Nucleus accumbens (tissue), 56 donors: ENCODE data around the gene DYNLT1.
A peak's percentile ranks its signal among the peaks of the same experiment; 100 is the strongest.
"Not testable (repeated sequence)": the region's sequence is repeated elsewhere in the genome, so short reads cannot be mapped to it uniquely, and the experiment has no call there.

Experiments
- DNase-seq, 56 donors: peaks; one replicate each; lab custom pipeline; 2025; lab: John Stamatoyannopoulos, UW

DYNLT1 gene

GRCh38 chr6:158645064-158646022 is 800 bp upstream of the DYNLT1 start:
- DNase-seq, result peak in 3 of 56 donors; percentile 56 to 66 (median 61)

GRCh38 chr6:158643836-158644230 is 710 bp downstream of the DYNLT1 start:
- DNase-seq, result no peak

- DNase-seq, result no peak
Observed at GRCh38 chr6:158642097-158642601, 2.4 kb downstream of the DYNLT1 start.

- DNase-seq, result no peak
Observed at GRCh38 chr6:158640519-158640918, 4.0 kb downstream of the DYNLT1 start.

- DNase-seq, result no peak
Observed at GRCh38 chr6:158639056-158639455, 5.5 kb downstream of the DYNLT1 start.

GRCh38 chr6:158638324-158638854 is 6.2 kb downstream of the DYNLT1 start:
- no peak for DNase-seq

DNA sequence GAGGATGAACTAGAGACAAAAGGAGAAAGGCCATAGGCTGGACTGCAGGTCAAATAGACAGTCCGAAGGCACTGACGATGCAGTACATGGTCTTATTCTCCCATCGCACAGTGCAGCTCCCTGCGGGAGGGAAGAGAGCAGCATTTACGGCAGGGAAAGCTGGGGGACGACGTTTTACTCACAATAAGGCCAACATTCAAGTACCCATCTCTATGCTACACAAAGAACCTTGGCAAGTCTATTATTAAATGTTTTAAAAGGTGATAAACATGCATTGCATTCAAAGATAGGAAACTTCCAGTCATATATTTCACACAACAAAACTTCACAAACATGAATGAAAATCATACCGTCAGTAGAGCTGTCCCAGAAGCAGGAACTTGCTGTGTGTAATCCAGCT is 7.8 kb downstream of the DYNLT1 start:
- DNase-seq, result no peak

DNA sequence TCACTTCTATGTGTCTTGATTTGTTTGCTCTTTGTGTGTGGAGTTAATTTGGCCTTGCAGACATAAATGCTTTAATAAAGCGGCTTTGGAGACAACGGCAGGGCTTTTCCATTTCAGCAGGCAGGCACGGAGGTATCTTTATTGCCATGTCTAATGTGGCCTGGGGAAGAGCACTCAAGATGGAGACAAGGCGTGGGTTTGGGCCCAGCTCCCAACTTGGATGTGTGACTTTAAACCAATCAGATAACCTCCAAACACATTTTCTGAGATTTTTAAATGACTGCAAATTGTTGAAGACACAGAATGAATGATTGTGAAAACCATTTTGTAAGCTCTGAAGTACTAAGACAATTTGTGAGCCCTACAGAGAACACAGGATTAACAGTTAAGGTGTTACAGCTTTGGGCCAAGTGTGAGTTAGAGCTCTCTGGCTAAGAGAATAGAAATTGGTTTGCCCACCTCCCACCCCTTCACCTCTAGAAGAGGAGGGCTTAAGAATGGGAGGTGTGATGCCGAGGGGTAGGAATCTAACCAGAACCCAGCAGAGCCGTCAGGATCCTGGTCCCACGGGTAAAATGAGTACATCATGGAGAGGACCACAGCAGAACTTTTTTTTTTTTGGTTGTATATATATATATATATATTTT is 9.0 kb downstream of the DYNLT1 start:
- no peak for DNase-seq

DNA sequence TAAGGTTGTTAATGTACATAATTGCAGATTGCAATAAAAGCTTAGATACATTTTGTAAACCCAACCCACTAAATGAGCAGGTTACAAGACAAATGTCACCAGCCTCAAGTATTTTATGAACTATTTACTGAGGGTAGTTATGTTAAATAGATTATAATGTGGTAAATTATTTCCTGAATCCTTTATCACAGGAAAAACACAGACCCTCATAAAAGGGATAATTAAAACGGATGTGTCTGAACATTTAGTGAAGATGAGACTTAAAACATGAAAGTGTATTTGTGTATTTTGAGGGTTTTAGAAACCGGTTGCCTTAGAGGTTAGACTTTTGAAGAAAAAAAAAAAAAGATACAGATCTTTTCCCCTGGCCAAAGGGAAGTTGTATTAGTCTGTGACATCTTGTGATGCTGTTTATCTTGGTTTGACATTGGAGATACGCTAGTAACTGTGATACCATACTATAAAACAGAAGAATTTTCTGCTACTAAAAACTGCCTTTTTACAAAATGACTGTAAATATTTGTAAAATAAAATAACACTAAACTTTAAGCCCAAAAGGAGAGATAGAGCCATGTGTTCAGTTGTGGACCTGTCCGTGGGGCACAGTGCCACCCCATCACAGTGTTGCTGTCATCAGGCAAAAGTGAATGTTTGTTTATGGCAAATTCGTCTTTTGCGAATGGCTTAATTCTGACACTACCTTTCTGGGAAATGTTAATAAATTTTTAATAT is 9.7 kb downstream of the DYNLT1 start:
- no peak for DNase-seq

DNA sequence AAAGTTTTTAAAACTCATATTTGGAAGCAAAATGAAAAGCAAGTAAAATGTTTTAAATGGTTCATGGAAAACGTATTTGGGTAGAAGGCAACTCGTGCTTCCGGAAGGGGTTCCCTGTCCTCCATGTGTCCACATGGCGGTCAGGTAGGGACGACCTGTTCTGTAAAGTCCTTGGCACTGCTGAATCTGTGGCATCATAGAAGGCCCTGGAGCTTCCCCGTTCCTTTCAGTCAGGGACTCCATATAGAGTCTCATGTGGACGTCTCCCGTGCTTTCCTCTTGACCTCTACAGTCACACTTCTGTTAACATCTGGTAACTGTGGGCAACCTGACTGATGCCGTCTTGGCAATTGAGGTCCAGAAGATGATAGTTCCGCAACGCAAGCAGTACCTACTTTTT is 11.4 kb downstream of the DYNLT1 start:
- DNase-seq, result no peak

DNA sequence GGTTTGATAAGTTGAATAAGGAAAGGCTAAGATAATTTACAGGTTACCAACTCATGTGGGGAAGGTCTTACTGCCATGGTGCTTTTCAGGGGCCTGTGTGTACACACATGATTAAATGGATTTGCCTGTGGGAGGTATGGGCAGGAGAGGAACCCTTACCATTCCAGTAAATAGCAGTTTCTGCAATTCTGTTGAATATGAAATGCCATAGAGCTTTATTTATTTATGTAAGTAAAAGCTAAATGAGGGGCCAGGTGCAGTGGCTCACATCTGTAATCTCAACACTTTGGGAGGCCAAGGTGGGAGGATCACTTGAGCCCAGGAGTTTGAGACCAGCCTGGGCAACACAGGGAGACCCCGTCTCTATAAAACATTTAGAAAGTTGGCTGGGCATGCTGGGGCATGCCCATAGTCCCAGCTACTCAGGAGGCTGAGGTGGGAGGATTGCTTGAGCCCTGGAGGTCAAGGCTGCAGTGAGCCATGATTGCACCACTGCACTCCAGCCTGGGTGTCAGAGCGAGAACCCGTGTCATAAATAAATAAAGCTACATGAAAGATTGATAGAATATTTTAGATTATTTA is 11.9 kb downstream of the DYNLT1 start:
- DNase-seq, result not testable (repeated sequence)

- DNase-seq, result no peak
Observed at GRCh38 chr6:158631678-158632537, 12.6 kb downstream of the DYNLT1 start.

- DNase-seq, result no peak
Observed at GRCh38 chr6:158630938-158631616, 13.5 kb downstream of the DYNLT1 start.

- no peak for DNase-seq
Observed at GRCh38 chr6:158629367-158630221, 14.9 kb downstream of the DYNLT1 start.

- DNase-seq, result no peak
Observed at GRCh38 chr6:158628542-158628941, 16.0 kb downstream of the DYNLT1 start.

GRCh38 chr6:158627940-158628211 is 16.7 kb downstream of the DYNLT1 start:
- DNase-seq, result no peak

- DNase-seq, result no peak
Observed at GRCh38 chr6:158627168-158627939, 17.2 kb downstream of the DYNLT1 start.
